Vagina (tissue), 2 donors: Measurements from ENCODE around the gene DIO3. TPM values are rescaled to one million over a fixed set of nuclear protein-coding genes. Genes with fewer than 3 reads are reported as not detected.
A peak's percentile ranks its signal among the peaks of the same experiment; 100 is the strongest.

Experiments
- DNase-seq, 2 donors: peaks; one replicate each; pipeline ENCODE4 v3.0.0-alpha.2; 2017; ENCODE audit errors: extremely low spot score in 2 of 2
- H3K27ac ChIP-seq: fragments of 200-600 bp; sonication (generic); one replicate; pipeline ENCODE4 v1.5.1; 2019
- H3K27me3 ChIP-seq: fragments of 200-600 bp; sonication (generic); one replicate; pipeline ENCODE4 v1.5.1; 2019
- H3K36me3 ChIP-seq, 2 donors: fragments of 200-600 bp; sonication (generic); one replicate each; pipeline ENCODE4 v1.5.1; 2017 to 2019
- H3K4me1 ChIP-seq: fragments of 200-600 bp; sonication (generic); one replicate; pipeline ENCODE4 v1.5.1; 2019
- H3K4me3 ChIP-seq, 2 donors: fragments of 200-600 bp; sonication (generic); 1 replicate in 1 of 2; 2 replicates in 1 of 2; pipeline ENCODE4 v1.5.1; 2016 to 2019
- H3K9me3 ChIP-seq: fragments of 200-600 bp; sonication (generic); one replicate; pipeline ENCODE4 v1.5.1; 2019
- CTCF ChIP-seq, 3 experiments: fragments of 450-650 bp in 2 of 3; fragments of 200-600 bp in 1 of 3; sonication (generic) in 1 of 3; IDR thresholded peaks; one replicate each; pipeline ENCODE4 v1.5.1; 2017 to 2019; ENCODE audit warnings: antibody characterized with exemption in 3 of 3, mild to moderate bottlenecking in 2 of 3, moderate library complexity in 2 of 3
- POLR2A ChIP-seq, 2 donors: fragments of 450-650 bp; IDR thresholded peaks; one replicate each; pipeline ENCODE4 v1.6.1; 2017; ENCODE audit warnings: antibody characterized with exemption in 2 of 2, mild to moderate bottlenecking in 2 of 2, moderate library complexity in 2 of 2
- POLR2AphosphoS5 ChIP-seq, 2 donors: sonication (generic); formaldehyde crosslinking; IDR thresholded peaks; one replicate each; pipeline ENCODE4 v1.9.0; 2017; ENCODE audit warnings: antibody characterized with exemption in 2 of 2, mild to moderate bottlenecking in 2 of 2, low read depth in 1 of 2; ENCODE audit not compliant: insufficient read depth in 1 of 2
- intact Hi-C: fragments of 100-400 bp; cut with DNase I; formaldehyde crosslinking; loops from one replicate; pipeline ENCODE4 v1.15.1; 2023
- total RNA-seq: library from RNA; depleted of rRNA; stranded (reverse); fragments of >200 nt; gene quantifications from one replicate; pipeline ENCODE4 v1.2.3, GENCODE V29; 2016

DIO3 gene
- total RNA-seq, 1 donor from 2014 or later: 52.1 TPM

GRCh38 chr14:101593411-101594238, 32.3 kb downstream of the DIO3 start:
- H3K27me3 ChIP-seq: no peaks in the 10 kb centered on the region
- no peaks in the 10 kb centered on the region for H3K4me1 ChIP-seq
- peak; percentile 52 to 60 for DNase-seq
- H3K27ac ChIP-seq: no peak overlapping the region
- H3K9me3 ChIP-seq: no peaks in the 10 kb centered on the region
- H3K4me3 ChIP-seq: no peak overlapping the region
- no peak for TF ChIP-seq POLR2A (IDR thresholded peaks at IDR 0.05)
- TF ChIP-seq POLR2AphosphoS5 (IDR thresholded peaks at IDR 0.05; ENCODE audit: insufficient read depth in 1 of 2, low read depth in 1 of 2): no peak
- TF ChIP-seq CTCF (IDR thresholded peaks at IDR 0.05): no peak
- H3K36me3 ChIP-seq: no peaks in the 10 kb centered on the region
- intact Hi-C loops: no loop called here

- H3K9me3 ChIP-seq: no peaks in the 10 kb centered on the region
- H3K4me3 ChIP-seq: no peak overlapping the region
- no peak overlapping the region for H3K27ac ChIP-seq
- DNase-seq: peak in 1 of 2 donors; percentile 93
- H3K4me1 ChIP-seq: no peaks in the 10 kb centered on the region
- H3K27me3 ChIP-seq: no peaks in the 10 kb centered on the region
- TF ChIP-seq CTCF (IDR thresholded peaks at IDR 0.05) (no peak), POLR2AphosphoS5 (IDR thresholded peaks at IDR 0.05; ENCODE audit: insufficient read depth in 1 of 2, low read depth in 1 of 2) (no peak), POLR2A (IDR thresholded peaks at IDR 0.05) (no peak)
- no peaks in the 10 kb centered on the region for H3K36me3 ChIP-seq
- intact Hi-C loops: no loop called here
Measured at GRCh38 chr14:101594511-101595148, 33.3 kb downstream of the DIO3 start.

- peak in 1 of 2 donors; percentile 67 for DNase-seq
- Histone ChIP-seq H3K27ac (no peak overlapping the region), H3K4me1 (no peaks in the 10 kb centered on the region), H3K9me3 (no peaks in the 10 kb centered on the region), H3K4me3 (no peak overlapping the region), H3K36me3 (no peaks in the 10 kb centered on the region), H3K27me3 (no peaks in the 10 kb centered on the region)
- no peak for TF ChIP-seq POLR2A (IDR thresholded peaks at IDR 0.05)
- no peak for TF ChIP-seq POLR2AphosphoS5 (IDR thresholded peaks at IDR 0.05; ENCODE audit: insufficient read depth in 1 of 2, low read depth in 1 of 2)
- no peak for TF ChIP-seq CTCF (IDR thresholded peaks at IDR 0.05)
- intact Hi-C loops: no loop called here
Measured at GRCh38 chr14:101595349-101595748, 34.1 kb downstream of the DIO3 start.

DNA sequence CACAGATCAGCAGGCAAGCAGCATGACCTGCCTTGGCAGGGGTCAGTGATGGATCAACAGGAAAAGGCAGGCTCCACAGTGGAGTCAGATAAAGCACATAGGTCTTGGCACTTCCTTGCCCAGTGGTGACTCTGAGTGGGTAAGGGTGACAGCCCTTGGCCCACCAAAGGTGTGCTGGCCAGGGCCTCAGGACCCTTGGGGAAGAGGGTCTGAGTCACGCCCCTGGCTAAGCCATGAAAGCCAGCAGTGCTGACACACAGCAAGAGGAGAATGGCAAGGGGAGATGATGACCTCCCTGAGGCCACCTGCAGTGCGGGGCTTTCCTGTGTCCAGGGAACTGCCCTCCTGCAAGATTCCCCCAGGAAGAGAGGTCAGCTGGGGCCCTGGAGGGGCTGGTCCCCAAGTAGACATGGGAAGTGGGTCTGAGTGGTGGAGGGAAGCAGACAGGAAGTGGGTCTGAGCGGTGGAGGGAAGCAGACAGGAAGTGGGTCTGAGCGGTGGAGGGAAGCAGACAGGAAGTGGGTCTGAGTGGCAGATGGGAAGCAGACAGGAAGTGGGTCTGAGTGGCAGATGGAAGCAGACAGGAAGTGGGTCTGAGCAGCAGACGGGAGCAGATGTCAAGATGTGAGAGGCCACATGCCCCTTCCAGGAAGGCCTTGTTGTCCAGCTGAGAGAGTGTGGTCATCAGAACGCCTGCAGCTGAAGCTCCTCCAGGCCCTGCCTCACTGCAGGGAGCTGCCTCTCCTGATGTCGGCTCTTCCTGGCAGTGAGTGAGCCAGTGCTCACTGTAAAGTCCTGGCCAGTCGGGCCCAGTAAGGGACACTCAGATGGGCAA, 34.8 kb downstream of the DIO3 start:
- TF ChIP-seq CTCF (IDR thresholded peaks at IDR 0.05) (no peak), POLR2A (IDR thresholded peaks at IDR 0.05) (no peak), POLR2AphosphoS5 (IDR thresholded peaks at IDR 0.05; ENCODE audit: insufficient read depth in 1 of 2, low read depth in 1 of 2) (no peak)
- Histone ChIP-seq H3K4me3 (no peak overlapping the region), H3K4me1 (no peaks in the 10 kb centered on the region), H3K27ac (no peak overlapping the region), H3K27me3 (no peaks in the 10 kb centered on the region), H3K9me3 (no peaks in the 10 kb centered on the region), H3K36me3 (no peaks in the 10 kb centered on the region)
- intact Hi-C loops: no loop called here
- peak; percentile 77 to 92 for DNase-seq
